Keratinocyte (primary cell): ENCODE measurements around the gene LRTM1.

Experiments used
- CTCF ChIP-seq, 3 experiments: IDR thresholded peaks in 1 of 3; conservative IDR thresholded peaks in 1 of 3; optimal IDR thresholded peaks in 1 of 3; 2 replicates in 2 of 3; 3 replicates in 1 of 3; pipeline versions ENCODE3 to v1.5.1; 2011; ENCODE audit warnings: low read length in 3 of 3, mild to moderate bottlenecking in 3 of 3, moderate library complexity in 2 of 3, control low read depth in 1 of 3, inconsistent platforms in 1 of 3; ENCODE audit not compliant: insufficient read depth in 2 of 3; ENCODE audit errors: extremely low read depth in 1 of 3
- EZH2 ChIP-seq: IDR thresholded peaks from one replicate; pipeline ENCODE4 v1.6.1; 2012; ENCODE audit warnings: inconsistent platforms, mild to moderate bottlenecking, low read length, moderate library complexity

GRCh38 chr3:54962200-54962599 lies 34.3 kb upstream of the LRTM1 start:
- TF ChIP-seq CTCF (optimal IDR thresholded peaks at IDR 0.05 in 1 of 3, IDR thresholded peaks at IDR 0.05 in 1 of 3, conservative IDR thresholded peaks at IDR 0.05 in 1 of 3; ENCODE audit: extremely low read depth in 1 of 3, insufficient read depth in 2 of 3, low read length in 3 of 3): no peak
- no peak for TF ChIP-seq EZH2
